BLaER1 (cell line): ENCODE results near the gene ING5.
A peak's percentile ranks its signal among the peaks of the same experiment; 100 is the strongest.

ENCODE experiments used
- H3K27ac ChIP-seq: shearing (Covaris generic); formaldehyde crosslinking; 2 replicates; pipeline ENCODE4 v1.8.1; 2022
- H3K27me3 ChIP-seq: shearing (Covaris generic); formaldehyde crosslinking; 2 replicates; pipeline ENCODE4 v1.8.1; 2022
- H3K36me3 ChIP-seq: shearing (Covaris generic); formaldehyde crosslinking; 2 replicates; pipeline ENCODE4 v1.8.1; 2022
- H3K4me1 ChIP-seq: shearing (Covaris generic); formaldehyde crosslinking; 2 replicates; pipeline ENCODE4 v1.8.1; 2022
- H3K4me2 ChIP-seq: shearing (Covaris generic); formaldehyde crosslinking; 2 replicates; pipeline ENCODE4 v1.8.1; 2022
- H3K4me3 ChIP-seq: shearing (Covaris generic); formaldehyde crosslinking; 2 replicates; pipeline ENCODE4 v1.8.1; 2022
- H3K9ac ChIP-seq: shearing (Covaris generic); formaldehyde crosslinking; 2 replicates; pipeline ENCODE4 v1.8.1; 2022
- H3K9me3 ChIP-seq: shearing (Covaris generic); formaldehyde crosslinking; 2 replicates; pipeline ENCODE4 v1.8.1; 2022
- H4K20me1 ChIP-seq: shearing (Covaris generic); formaldehyde crosslinking; 2 replicates; pipeline ENCODE4 v1.8.1; 2022
- Cebpa-rat ChIP-seq: shearing (Covaris generic); IDR thresholded peaks from 2 replicates; pipeline ENCODE4 v1.8.1; 2022

The ING5 gene

GRCh38 chr2:241777686-241778627 lies 76.1 kb downstream of the ING5 start:
- Histone ChIP-seq H3K36me3 (no peaks in the 10 kb centered on the region; the same call in 1 of the 2 replicates), H4K20me1 (no peaks in the 10 kb centered on the region), H3K9me3 (peaks cover 35% of the 10 kb centered on the region), H3K4me2 (peak overlapping the region; percentile 34), H3K9ac (peak overlapping the region; percentile 39; the same call in 1 of the 2 replicates), H3K4me1 (peaks cover 51% of the 10 kb centered on the region), H3K27ac (peak overlapping the region; percentile 52), H3K27me3 (no peaks in the 10 kb centered on the region), H3K4me3 (no peak overlapping the region)
- TF ChIP-seq Cebpa-rat = no peak
